Eye (tissue), 1 donor: ENCODE results near the gene CADPS.

Experiments used
- DNase-seq: peaks from one replicate; pipeline ENCODE4 v3.0.0-alpha.2; 2015

CADPS gene

DNA sequence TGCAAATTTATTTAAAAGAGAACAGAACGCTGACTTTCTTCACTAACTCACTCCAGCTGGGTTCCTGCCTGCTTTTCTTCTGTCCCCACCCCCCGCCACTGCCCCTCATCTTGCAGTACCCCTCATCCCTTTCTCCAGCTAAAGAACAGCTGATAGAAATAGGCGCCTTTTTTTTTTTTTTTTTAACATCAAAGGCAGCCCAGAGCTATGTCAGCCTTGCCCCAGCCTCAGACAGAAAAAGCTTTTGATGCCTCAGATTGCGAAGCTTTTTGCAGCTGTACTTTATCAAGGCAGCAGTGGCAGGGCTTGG lies 1.8 kb downstream of the CADPS start:
- no peak for DNase-seq

DNA sequence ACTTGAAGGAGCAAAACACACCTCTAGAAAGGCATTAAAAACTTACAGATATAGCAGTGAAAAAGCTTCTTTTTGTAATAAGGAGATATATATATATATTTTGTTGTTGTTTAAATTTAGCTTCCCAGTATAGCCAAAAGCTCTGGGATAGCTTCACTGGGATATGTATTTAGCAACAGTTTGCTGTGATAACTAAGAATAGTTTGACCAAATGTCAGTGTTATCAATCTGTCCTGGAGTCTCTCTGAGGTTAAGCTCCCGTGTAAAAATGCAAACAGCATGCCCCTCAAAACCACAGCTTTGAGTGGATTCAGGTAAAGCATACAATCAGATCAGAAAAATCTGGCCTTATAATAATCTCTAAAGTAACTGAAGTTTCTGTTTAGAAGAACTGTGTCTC lies 2.9 kb downstream of the CADPS start:
- DNase-seq = no peak

DNA sequence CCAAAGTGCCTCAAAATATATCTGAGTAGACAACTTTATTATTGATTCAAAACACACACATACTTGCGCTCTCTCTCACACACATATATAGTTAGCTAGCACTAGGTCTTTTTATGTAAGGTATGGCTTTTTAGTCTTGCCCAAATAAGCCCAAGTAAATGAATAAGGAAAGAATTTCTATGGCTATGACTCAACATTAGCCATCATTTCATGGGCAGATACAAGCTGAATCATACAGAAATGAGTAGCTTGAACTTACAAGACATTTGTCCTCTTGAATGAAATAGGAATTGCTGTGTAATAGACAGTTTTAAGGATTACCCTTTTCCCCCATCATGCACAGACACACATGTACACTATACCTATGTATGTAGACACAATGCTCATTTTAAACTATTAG lies 4.9 kb downstream of the CADPS start:
- no peak for DNase-seq

DNA sequence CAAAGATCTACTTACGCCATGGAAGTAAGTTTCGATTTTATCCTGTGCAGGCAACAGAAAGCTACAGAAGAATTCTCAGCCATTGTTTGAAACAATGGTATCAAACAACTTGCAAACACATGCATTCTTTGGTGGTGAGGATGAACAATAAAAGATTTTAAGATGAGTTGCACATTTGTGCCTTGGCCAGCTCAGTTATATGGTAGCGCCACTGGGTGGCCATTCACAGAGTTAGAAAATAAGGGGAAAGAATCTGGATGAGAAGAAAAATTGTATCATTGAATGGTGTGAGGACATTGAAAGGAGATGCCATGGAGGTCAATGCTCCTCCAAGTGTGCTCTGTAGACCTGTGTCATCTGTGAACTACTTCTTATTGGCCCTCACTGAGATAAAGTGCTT lies 11.6 kb downstream of the CADPS start:
- no peak for DNase-seq

DNA sequence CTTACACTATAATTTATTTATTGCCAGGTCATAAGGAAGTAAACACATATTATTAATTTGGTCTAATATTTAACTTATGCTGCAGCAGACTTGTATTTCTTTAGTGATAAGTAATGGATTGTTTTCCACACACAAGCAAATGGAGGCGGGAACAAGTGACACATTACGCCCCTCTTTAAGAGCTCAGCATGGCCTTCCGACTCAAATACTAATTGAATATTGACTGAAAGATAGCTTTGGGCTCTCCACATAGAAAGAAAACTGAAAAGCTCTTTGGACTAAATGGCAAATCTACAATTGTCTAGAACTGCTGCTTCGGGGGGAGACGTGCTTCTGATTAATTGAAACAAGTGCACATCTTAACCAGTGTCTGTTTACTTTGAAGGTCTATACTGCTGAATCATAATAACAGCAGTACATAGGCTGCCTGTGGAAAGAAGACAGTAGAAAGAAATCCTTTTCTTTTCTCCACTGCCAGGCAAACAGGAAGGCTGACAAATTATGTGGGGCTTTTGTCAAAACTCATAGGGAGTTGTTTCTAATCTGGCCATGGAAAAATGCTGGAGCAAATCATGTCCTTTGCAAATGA lies 15.9 kb downstream of the CADPS start:
- no peak for DNase-seq

DNA sequence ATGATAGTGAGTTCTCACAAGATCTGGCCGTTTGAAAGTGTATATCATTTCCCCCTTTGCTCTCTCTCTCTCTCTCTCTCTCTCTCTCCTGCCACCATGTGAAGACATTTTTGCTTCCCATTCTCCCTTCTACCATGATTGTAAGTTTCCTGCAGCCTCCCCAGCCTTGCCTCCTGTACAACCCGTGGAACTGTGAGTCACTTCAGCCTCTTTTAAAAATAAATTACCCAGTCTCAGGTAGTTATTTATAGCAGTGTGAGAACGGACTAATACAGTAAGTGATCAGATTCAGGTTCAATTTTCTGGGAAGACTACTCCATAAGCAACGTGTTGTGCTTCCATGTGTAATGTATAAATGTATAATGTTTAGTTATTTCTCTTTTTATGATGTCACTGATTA lies 29.2 kb downstream of the CADPS start:
- no peak for DNase-seq

DNA sequence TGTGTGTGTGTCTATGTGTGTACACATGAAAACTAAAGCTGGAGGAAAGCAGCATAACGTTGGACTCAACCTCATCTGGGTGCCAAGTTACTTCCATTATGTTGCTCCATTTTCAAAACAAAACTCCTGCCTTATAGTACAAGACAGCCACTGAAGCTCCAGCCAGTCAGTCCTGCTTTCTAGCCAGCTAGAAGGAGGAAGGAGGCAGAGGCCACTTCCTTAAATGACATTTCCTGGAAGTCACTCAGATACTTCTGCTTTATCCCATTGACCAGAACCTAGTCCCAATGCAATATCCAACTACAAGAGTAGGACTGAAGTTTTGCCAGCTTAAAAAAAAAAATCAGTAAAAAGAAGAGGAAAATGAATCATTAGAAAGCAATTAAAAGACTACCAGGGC lies 31.7 kb downstream of the CADPS start:
- DNase-seq = no peak

DNA sequence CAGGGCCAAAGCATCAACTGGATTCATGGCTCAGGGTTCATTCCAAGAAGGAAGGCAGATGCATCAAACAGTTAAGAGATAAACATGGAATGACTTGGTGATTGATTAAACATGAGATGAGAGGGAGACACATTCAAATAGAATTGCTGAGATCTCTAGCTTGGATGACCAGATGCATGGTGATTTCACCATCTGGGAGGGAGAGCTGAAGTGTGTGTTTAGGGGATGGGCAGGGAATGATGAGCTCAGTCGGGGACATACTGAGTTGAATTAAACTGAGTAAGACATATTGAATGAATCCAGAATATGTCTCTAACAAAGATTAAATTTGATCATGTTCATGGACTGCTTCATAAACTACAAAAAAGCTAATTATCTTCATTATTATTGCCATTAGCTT lies 35.5 kb downstream of the CADPS start:
- no peak for DNase-seq

DNA sequence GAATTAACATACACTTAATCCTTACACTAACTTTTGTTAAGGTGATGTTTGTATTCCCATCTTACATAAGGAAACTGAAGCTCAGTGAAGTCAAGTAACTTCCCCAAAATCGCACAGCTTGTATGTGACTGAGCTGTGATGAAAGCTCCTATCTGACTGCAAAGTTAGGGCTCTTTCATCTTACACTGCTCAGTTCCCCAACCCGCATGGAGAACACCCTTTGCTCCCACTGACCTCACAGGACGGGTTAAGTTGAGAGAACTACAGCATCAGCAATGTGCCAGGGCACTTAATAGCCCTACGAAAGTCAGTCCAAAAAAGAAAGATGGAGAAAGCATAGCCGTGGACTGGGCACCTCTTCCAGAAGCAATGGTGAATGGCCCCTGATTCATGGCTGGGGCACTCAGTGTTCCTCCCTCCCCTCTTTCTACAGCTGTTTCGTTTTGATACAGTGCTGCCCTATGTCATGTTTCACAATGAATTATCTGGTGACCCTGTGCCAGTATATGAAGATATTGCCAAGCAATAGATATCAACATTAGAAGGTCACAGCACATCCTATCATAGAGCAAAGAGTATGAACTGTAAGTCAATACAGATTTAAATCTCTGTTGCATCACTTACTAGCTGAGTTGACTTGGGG lies 38.0 kb downstream of the CADPS start:
- no peak for DNase-seq

DNA sequence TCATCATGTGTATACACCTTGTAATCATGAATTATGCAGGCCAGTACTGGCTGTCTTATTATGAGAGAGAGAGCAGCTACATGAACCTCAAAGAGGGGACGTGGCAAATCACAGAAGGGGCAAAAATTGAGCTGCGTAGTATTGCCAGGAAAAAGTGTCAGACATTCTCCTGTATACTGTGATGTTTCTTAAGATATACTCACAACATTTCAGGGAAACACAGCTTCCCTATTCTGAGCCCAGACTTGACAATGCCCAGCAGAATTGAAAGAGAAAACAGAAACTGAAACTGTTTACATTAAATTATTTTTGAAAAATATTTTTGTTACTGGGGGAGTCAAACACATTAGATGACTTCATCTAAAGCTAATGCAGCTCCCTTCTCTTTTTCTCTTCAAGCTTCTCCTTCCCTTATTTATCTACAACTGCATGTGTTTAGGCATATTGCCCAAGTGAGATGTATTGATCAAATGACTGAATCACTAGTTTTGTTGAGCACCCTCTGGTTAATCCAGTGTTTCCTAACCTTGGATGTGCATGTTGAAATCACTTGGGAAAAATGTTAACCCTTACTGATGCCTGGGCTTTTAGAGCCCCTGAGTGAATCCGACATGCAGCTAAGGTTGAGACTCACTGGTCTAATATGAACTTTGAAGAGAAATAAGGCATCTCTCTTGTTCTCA lies 39.5 kb downstream of the CADPS start:
- peak; percentile 11 for DNase-seq

DNA sequence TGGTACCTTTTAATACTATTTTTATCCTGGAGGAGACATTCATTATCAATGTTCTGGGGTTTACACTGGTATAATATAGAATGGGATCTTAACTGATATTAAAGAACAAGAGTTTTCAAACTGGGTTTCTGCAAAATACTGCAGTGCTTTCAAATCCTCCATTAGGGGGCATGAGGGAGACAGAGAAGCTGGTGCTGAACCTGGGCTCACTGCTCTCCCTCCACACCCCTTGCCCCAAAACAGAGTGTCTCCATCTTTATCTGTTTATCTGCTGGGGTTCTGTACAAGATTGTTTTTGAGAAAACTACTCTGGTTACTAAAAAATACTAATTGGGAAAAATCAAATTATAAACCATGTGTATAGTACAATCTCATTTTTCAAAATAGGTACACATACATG lies 41.7 kb downstream of the CADPS start:
- DNase-seq = no peak

DNA sequence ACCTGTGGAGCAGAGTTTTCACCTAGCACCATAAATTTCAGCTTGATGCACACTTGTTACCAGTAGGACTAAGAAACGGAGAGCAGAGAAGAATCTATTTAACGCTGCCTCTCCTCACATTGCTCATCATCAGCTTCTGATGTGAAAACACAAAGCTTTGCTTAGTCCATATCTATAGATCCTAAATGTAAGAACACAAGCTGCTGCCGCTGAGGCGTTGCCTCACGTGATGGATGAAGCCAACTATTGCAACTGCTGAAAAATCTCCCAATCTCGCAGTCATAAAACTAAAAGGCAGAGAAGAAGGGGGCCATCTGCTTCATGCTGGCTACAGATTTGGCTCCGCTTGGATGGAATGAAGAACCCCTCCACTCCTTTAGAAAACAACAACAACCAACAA lies 42.7 kb downstream of the CADPS start:
- no peak for DNase-seq

DNA sequence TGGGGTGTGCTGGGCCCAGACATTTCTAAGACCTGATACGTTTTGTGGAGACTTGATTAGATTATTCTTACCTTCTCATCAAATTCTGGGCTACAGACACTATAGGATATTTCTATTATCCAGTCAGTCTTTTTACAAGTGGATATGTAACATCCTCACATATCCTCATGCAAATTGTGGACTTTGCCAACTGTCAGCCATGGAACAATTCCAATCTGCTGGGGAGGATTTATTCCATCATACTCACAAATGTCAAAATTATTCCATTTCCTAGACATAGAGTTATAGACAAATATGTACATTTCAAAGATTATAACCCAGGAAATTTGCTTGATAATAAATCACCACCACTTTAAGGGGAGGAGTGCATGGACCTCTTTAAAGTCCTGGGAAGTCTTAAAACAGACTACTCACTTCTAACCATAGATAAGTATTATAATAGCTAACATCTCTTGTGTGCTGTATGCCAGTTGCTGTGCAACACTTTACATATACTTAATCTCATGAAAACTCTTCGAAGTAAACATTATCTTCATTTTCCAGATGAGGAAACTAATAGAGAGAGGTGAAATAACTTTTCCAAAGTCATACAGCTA lies 44.4 kb downstream of the CADPS start:
- DNase-seq = no peak

DNA sequence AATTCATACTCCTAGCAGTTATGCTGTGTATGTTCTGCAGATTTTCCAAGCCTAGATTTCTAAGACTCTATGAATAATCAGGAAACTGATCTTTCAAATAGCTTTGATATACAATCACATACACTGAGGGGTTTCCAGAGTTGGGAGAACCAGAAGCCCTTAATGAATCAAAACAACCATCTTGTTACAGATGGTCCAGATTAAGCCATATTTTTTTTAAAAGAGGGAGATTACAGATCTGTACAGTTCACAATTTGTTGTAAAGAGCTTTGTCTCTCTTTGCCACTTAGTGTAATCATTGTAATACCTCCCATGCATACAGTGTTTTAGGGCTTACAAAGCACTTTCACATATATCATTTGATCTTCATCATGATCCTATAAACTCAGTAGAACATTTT lies 47.7 kb downstream of the CADPS start:
- DNase-seq = no peak

DNA sequence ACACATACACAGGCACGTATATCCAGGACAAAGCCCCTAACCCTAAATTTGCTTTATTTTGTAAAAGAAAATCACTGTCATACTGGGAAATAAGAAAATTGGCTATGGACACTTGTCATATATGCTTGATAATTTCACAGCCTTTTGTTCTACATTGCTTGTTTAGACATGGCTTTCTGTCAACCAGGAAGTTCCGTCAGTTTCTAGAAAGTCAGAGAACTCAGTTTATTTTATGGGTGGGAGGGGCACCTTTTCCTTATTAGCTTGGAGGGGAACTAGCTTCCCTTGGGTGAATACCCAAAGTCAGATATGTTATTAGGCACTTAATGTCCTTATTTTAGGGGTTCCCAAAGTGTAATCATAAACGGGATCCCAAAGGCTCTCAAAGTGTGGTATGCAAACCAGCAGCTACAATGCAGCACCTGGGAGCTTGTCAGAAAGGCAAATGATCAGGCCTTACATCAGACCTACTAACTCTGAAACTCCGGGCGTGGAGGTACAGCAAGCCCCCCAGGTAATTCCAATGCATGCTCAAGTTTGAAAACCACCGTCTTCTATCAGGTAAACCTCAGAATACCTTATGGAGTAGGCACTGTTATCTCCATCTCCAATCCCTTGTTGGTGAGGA lies 50.1 kb downstream of the CADPS start:
- DNase-seq = no peak

DNA sequence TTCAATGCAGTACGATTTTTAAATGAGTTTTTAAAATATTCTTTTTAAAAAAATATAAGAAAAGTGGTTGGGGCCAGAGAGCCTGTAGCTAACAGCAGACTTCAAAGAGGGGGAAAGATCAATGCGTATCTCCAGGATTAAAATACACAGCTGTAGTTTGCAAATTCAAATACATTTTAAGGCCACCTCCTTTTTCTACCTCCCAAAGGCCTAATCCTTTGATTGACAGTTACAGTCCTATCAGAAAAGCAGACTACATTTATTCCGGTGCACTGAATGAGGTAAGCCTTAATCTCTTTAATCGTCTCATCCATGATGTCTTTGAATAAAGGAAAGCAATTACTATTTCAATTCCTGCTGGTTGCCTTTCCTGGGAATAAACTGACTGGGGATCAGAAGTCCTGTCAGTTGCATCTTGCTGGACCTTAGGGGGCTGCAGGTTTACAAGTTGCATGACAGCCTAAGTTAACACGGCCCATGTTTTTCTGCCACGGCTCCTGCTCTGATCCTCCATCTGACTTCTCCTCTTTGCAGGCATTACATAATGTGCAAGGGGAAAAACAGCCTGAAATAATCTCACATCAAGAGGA lies 51.7 kb downstream of the CADPS start:
- DNase-seq = peak; percentile 29

DNA sequence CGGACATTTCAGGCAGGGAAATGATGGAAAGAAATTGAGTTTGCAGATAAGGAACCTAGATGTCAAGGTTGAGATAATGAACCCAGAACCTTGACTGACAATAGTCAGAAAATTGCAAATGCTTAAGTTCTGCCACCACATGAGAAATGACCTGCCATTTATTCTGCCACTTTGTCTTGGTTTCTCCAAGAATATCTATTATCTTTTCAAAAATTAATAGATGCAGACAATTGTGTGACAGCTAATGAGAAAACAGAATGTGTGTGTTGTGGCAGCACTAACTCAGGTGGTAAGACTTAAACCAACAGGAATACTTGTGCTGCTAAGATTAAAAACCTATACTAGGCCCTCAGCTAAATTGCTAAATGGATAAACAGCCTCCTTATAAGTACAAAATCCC lies 52.3 kb downstream of the CADPS start:
- no peak for DNase-seq

DNA sequence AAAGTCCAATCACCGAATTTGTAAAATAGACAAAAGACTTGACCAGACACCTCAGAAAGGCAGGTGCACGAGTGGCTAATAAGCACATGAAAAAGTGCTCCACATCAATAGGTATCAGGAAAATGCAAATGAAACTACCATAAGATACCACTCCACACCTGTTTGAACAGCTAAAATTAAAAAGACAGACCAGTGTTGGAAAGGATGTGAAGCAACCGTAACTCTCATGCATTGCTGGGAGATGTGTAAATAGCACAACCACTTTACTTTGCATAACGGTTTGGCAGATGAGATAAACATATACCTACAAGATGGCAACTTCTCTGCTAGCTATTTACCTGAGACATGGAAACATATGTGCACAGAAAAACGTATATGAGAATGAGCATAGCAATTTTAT lies 56.9 kb downstream of the CADPS start:
- DNase-seq = no peak

DNA sequence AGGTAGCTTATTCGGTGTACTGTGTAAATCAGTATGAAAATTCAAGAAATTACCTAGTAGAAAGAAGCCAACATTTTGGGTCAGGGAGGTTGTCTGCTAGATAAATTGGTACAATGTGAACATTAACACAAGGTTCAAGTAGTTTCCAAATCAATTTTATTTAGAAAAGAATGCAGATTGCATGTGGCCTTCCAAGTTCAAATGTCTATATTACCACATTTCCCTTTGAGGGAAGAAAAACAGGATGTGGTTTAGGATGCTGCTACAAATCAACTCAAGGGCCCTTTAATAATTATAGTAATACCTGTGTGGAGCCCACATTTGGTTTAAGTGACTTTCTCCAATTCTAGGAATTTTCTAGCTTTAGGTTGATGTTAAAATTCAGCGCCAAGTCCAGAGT lies 57.5 kb downstream of the CADPS start:
- DNase-seq = no peak

DNA sequence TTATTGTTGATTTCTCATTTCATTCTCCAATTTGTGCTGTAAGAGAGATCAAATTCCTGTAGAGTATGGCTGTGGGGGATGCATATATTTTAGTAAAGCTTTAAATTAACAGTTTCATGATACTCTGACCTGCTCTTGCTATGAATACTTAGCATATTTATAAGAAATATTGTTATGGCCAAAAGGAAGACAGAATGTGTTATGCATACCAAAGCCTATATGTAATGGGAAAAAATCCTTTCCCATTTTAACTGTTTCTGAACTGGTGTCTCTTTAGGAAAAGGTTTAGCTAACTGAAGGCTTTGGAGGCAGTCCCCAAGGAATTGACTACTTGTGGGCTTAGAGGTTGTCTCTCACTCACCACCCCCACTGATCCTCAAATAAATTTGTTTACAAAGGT lies 59.2 kb downstream of the CADPS start:
- no peak for DNase-seq

DNA sequence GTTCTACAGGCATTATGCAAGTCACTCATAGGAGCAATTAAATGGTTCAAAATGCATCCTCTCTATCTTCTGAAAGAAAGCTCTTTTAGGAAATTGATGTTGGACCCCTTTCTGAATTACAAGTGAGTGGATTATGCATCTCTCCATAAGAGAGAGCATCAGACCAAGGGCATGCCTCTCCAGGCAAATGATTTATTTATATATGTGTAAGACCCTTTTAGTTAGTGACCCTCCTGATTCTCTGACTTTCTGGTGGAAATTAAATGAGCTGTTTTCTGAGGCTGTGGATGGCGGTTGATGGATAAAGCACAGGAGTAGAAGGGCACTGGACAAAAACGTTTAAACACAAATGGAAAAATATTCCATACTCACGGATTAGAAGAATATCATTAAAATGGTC lies 62.6 kb downstream of the CADPS start:
- DNase-seq = no peak

DNA sequence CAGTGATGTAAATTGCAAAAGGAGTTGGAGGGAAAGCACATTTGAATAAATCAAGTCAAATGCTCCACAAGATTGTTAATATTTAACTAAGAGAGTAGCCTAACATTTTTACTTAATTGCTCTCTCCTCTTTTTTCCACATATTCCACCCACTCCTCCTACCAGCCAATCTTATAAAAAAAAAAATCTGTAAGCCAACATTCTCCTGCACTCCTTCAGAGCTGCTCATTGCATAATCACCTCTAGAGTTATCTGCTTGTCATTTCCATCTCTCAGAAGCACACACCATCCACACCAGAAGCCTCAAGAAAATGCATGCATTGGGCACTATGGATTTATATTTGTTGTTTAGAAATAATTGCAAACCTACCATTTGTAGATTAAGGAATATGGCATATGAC lies 64.1 kb downstream of the CADPS start:
- DNase-seq = no peak

DNA sequence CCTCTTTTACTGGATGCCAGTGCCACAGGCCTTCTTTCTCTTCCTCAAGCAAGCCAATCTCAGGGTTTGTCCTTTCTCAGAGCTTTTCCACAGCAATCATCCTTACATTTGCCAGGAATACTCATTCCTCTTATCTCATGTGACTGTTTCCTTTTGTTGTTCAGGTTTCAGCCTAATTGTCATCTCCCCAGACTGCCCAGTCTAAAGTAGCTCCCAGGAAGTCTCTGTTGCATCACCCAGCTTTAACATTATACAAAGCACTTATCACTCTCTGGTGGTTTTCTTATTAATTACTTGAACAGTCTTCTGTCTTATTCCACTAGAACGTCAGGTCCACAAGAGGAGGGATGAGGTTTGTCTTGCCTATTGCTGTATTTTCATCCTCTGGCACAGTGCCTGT lies 65.8 kb downstream of the CADPS start:
- DNase-seq = no peak
